GM12892 (cell line): ENCODE results near the gene PITPNC1.

Experiments
- POLR2A ChIP-seq: IDR thresholded peaks from 2 replicates; pipeline ENCODE4 v1.6.1; 2011; ENCODE audit warnings: low read depth, low read length, control low read depth
- POLR2AphosphoS5 ChIP-seq: IDR thresholded peaks from 2 replicates; pipeline ENCODE4 v1.6.1; 2011; ENCODE audit warnings: low read depth, low read length, control low read depth
- TAF1 ChIP-seq: IDR thresholded peaks from 2 replicates; pipeline ENCODE4 v1.6.1; 2011; ENCODE audit warnings: low read depth, mild to moderate bottlenecking, control low read depth, low read length, borderline replicate concordance

- TF ChIP-seq TAF1 (no peak), POLR2A (no peak), POLR2AphosphoS5 (no peak)
Measured at GRCh38 chr17:67385122-67385988, 8.3 kb downstream of the PITPNC1 start.
